SK-N-SH (cell line): ENCODE results near the gene SHPK.

Experiments used
- CTCF ChIP-seq: fragments of 200-600 bp; sonication (generic); IDR thresholded peaks from 2 replicates; pipeline ENCODE4 v1.6.1; 2017; ENCODE audit warnings: antibody characterized with exemption, mild to moderate bottlenecking, moderate library complexity
- NFIC ChIP-seq: IDR thresholded peaks from 2 replicates; pipeline ENCODE4 v1.4.0; 2012; ENCODE audit warnings: borderline replicate concordance
- POLR2AphosphoS5 ChIP-seq: IDR thresholded peaks from 2 replicates; pipeline ENCODE4 v1.6.1; 2012; ENCODE audit warnings: low read depth, low read length
- REST ChIP-seq: IDR thresholded peaks from 2 replicates; pipeline ENCODE4 v1.6.1; 2012; ENCODE audit warnings: mild to moderate bottlenecking, low read depth, low read length, moderate library complexity
- RXRA ChIP-seq: IDR thresholded peaks from 2 replicates; pipeline ENCODE4 v1.4.0; 2012; ENCODE audit warnings: low read depth, mild to moderate bottlenecking, borderline replicate concordance

DNA sequence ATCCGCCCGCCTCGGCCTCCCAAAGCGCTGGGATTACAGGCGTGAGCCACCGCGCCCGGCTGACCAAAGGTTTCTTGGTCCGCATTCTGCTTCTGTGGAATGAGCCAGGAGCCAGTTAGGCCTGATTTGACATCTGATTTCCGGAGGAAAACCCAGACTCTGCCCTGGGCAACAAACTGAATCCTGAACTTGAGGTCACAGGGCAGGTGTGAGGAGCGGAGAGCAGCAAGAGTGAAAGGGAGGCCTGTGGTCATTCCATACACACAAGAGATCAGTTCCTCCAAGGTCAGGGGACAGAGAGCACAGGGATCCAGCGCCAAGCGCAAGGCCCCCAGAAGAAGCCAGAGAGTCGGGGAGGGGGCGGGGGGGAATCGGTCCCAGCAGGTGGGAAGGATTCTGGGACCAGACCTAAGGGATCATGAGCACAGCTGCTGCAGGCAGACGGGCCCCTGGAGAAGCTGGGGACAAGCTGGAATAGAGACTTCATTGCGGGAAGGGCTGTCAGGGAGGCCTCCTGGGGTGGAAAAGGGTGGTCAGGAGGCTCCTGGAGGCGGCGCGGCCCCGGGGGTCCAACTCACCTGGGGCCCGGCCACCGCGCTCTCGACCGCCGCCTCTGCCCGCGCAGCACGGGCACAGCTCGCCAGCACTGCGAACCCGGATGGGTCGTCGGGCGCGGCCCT lies 436 bp downstream of the SHPK start:
- TF ChIP-seq POLR2AphosphoS5 (no peak), CTCF (no peak), NFIC (no peak), RXRA (no peak), REST (no peak)
